ENCODE results near the gene ADGRL3.

Gene ADGRL3

DNA sequence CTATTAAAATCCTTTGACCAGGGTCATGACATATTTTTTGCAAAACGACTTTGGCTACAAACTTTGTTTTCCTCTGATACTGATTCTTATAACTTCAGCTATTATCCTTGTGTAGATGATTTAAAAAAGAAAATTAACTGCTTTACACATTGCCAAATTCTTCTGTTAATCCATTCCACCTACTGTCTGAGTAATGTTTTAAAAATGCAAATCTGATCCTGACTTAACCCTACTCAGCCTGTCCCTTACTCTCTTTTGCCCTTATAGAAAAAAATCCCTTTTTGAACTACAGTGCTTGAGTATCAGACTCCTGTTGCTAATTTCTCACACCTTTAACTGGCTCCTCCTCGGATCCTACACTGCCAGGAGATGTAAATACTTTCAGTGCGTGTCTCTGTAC, 723.1 kb downstream of the ADGRL3 start:
- Histone ChIP-seq H4K8ac (ENCODE audit: low read depth, low read length) (no peak overlapping the region), H3K4ac (ENCODE audit: low read depth, low read length) (no peak overlapping the region), H2BK5ac (ENCODE audit: low read depth, low read length, poor library complexity) (no peak overlapping the region), H3K27me3 (ENCODE audit: insufficient read depth, low read length) (no peaks in the 10 kb centered on the region), H3K79me1 (ENCODE audit: low read length) (no peaks in the 10 kb centered on the region), H2BK120ac (ENCODE audit: insufficient read depth, low read length, poor library complexity) (no peak overlapping the region), H3K27ac (ENCODE audit: low read depth, low read length) (no peak overlapping the region), H2AFZ (ENCODE audit: insufficient read depth, low read length, poor library complexity) (no peak overlapping the region), H3K79me2 (ENCODE audit: control insufficient read depth, insufficient read depth, low read length, poor library complexity) (no peaks in the 10 kb centered on the region), H3K36me3 (ENCODE audit: control insufficient read depth in 1 of 2, insufficient read depth in 2 of 2, low read length in 2 of 2) (no peaks in the 10 kb centered on the region), H3K23ac (ENCODE audit: low read length) (no peak overlapping the region), H3K9me3 (ENCODE audit: insufficient read depth, low read depth, low read length) (no peaks in the 10 kb centered on the region), H2BK12ac (ENCODE audit: low read length) (no peak overlapping the region), H3K9ac (ENCODE audit: low read length) (no peak overlapping the region), H3K18ac (ENCODE audit: low read length) (no peak overlapping the region), H3K14ac (ENCODE audit: low read length) (no peak overlapping the region), H3K4me3 (ENCODE audit: low read depth, low read length) (no peak overlapping the region), H2AK5ac (ENCODE audit: low read length) (no peak overlapping the region), H4K12ac (ENCODE audit: low read depth, low read length) (no peak overlapping the region), H3K4me2 (ENCODE audit: low read length) (no peak overlapping the region), H4K91ac (ENCODE audit: low read depth, low read length) (no peak overlapping the region), H3K4me1 (ENCODE audit: control insufficient read depth in 1 of 2, insufficient read depth in 2 of 2, low read length in 2 of 2) (no peaks in the 10 kb centered on the region)
- WGBS (ENCODE audit: extremely low coverage, insufficient coverage, insufficient read length): no CpG with 5 or more reads among the region's 3 CpGs
- peak in 1 of 2 donors; percentile 23 for DNase-seq

DNA sequence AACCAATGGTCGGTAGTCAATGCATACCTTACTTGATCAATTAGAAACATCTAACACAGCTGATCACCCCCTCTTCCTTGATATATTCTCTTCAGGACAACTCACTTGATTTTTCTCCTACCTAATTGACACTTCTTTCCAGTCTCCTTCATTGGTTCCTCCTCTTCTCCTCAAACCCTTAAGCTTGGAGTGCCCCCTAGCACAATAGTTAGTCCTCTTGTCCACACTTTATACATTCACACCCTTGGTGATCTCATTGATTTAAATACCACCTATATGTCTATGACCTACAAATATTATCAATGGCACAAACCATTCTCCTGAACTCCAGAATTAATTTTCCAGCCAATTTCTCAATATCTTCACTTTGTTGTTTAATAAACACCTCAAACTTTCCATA, 724.0 kb downstream of the ADGRL3 start:
- Histone ChIP-seq H3K36me3 (ENCODE audit: control insufficient read depth in 1 of 2, insufficient read depth in 2 of 2, low read length in 2 of 2) (no peaks in the 10 kb centered on the region), H3K27me3 (ENCODE audit: insufficient read depth, low read length) (no peaks in the 10 kb centered on the region), H3K14ac (ENCODE audit: low read length) (no peak overlapping the region), H2BK12ac (ENCODE audit: low read length) (no peak overlapping the region), H3K4me2 (ENCODE audit: low read length) (no peak overlapping the region), H3K18ac (ENCODE audit: low read length) (no peak overlapping the region), H2BK120ac (ENCODE audit: insufficient read depth, low read length, poor library complexity) (no peak overlapping the region), H4K8ac (ENCODE audit: low read depth, low read length) (no peak overlapping the region), H2AFZ (ENCODE audit: insufficient read depth, low read length, poor library complexity) (no peak overlapping the region), H4K12ac (ENCODE audit: low read depth, low read length) (no peak overlapping the region), H3K79me2 (ENCODE audit: control insufficient read depth, insufficient read depth, low read length, poor library complexity) (no peaks in the 10 kb centered on the region), H3K23ac (ENCODE audit: low read length) (no peak overlapping the region), H3K4me1 (ENCODE audit: control insufficient read depth in 1 of 2, insufficient read depth in 2 of 2, low read length in 2 of 2) (no peaks in the 10 kb centered on the region), H3K4me3 (ENCODE audit: low read depth, low read length) (no peak overlapping the region), H4K91ac (ENCODE audit: low read depth, low read length) (no peak overlapping the region), H3K27ac (ENCODE audit: low read depth, low read length) (no peak overlapping the region), H2AK5ac (ENCODE audit: low read length) (no peak overlapping the region), H3K4ac (ENCODE audit: low read depth, low read length) (no peak overlapping the region), H3K9me3 (ENCODE audit: insufficient read depth, low read depth, low read length) (no peaks in the 10 kb centered on the region), H3K79me1 (ENCODE audit: low read length) (no peaks in the 10 kb centered on the region), H3K9ac (ENCODE audit: low read length) (no peak overlapping the region), H2BK5ac (ENCODE audit: low read depth, low read length, poor library complexity) (no peak overlapping the region)
- WGBS (ENCODE audit: extremely low coverage, insufficient coverage, insufficient read length): no CpG with 5 or more reads among the region's 1 CpG
- DNase-seq: no peak

GRCh38 chr4:61933527-61933926, 733.4 kb downstream of the ADGRL3 start:
- no peaks in the 10 kb centered on the region for H3K79me1 ChIP-seq (ENCODE audit: low read length)
- H3K23ac ChIP-seq (ENCODE audit: low read length): no peak overlapping the region
- H3K14ac ChIP-seq (ENCODE audit: low read length): no peak overlapping the region
- no peaks in the 10 kb centered on the region for H3K79me2 ChIP-seq (ENCODE audit: control insufficient read depth, insufficient read depth, low read length, poor library complexity)
- no CpG with 5 or more reads among the region's 1 CpG for WGBS (ENCODE audit: extremely low coverage, insufficient coverage, insufficient read length)
- no peaks in the 10 kb centered on the region for H3K4me1 ChIP-seq (ENCODE audit: control insufficient read depth in 1 of 2, insufficient read depth in 2 of 2, low read length in 2 of 2)
- no peak overlapping the region for H4K12ac ChIP-seq (ENCODE audit: low read depth, low read length)
- no peaks in the 10 kb centered on the region for H3K27me3 ChIP-seq (ENCODE audit: insufficient read depth, low read length)
- H2BK12ac ChIP-seq (ENCODE audit: low read length): no peak overlapping the region
- H3K36me3 ChIP-seq (ENCODE audit: control insufficient read depth in 1 of 2, insufficient read depth in 2 of 2, low read length in 2 of 2): peaks cover 0 to 2% of the 10 kb centered on the region in 2 experiments
- DNase-seq: no peak
- no peak overlapping the region for H4K8ac ChIP-seq (ENCODE audit: low read depth, low read length)
- no peak overlapping the region for H3K4me3 ChIP-seq (ENCODE audit: low read depth, low read length)
- no peak overlapping the region for H3K27ac ChIP-seq (ENCODE audit: low read depth, low read length)
- no peak overlapping the region for H2BK5ac ChIP-seq (ENCODE audit: low read depth, low read length, poor library complexity)
- H3K4ac ChIP-seq (ENCODE audit: low read depth, low read length): no peak overlapping the region
- H3K9ac ChIP-seq (ENCODE audit: low read length): no peak overlapping the region
- no peak overlapping the region for H2AK5ac ChIP-seq (ENCODE audit: low read length)
- no peak overlapping the region for H2AFZ ChIP-seq (ENCODE audit: insufficient read depth, low read length, poor library complexity)
- no peak overlapping the region for H4K91ac ChIP-seq (ENCODE audit: low read depth, low read length)
- no peak overlapping the region for H3K18ac ChIP-seq (ENCODE audit: low read length)
- H3K4me2 ChIP-seq (ENCODE audit: low read length): no peak overlapping the region
- no peaks in the 10 kb centered on the region for H3K9me3 ChIP-seq (ENCODE audit: insufficient read depth, low read depth, low read length)
- no peak overlapping the region for H2BK120ac ChIP-seq (ENCODE audit: insufficient read depth, low read length, poor library complexity)

- H3K23ac ChIP-seq (ENCODE audit: low read length): no peak overlapping the region
Observed at GRCh38 chr4:61934198-61934597, 734.1 kb downstream of the ADGRL3 start.

More at GRCh38 chr4:61934198-61934597, 734.1 kb downstream of the ADGRL3 start:
- H3K9ac ChIP-seq (ENCODE audit: low read length): no peak overlapping the region
- no peak overlapping the region for H3K4me3 ChIP-seq (ENCODE audit: low read depth, low read length)
- H2BK120ac ChIP-seq (ENCODE audit: insufficient read depth, low read length, poor library complexity): no peak overlapping the region
- no peak overlapping the region for H2BK5ac ChIP-seq (ENCODE audit: low read depth, low read length, poor library complexity)
- no peaks in the 10 kb centered on the region for H3K79me2 ChIP-seq (ENCODE audit: control insufficient read depth, insufficient read depth, low read length, poor library complexity)
- peaks cover 0 to 2% of the 10 kb centered on the region in 2 experiments for H3K36me3 ChIP-seq (ENCODE audit: control insufficient read depth in 1 of 2, insufficient read depth in 2 of 2, low read length in 2 of 2)
- no peak overlapping the region for H3K4ac ChIP-seq (ENCODE audit: low read depth, low read length)
- H3K79me1 ChIP-seq (ENCODE audit: low read length): no peaks in the 10 kb centered on the region
- H4K8ac ChIP-seq (ENCODE audit: low read depth, low read length): no peak overlapping the region
- no peak overlapping the region for H3K18ac ChIP-seq (ENCODE audit: low read length)
- H4K91ac ChIP-seq (ENCODE audit: low read depth, low read length): no peak overlapping the region
- no peak overlapping the region for H3K4me2 ChIP-seq (ENCODE audit: low read length)
- no peaks in the 10 kb centered on the region for H3K9me3 ChIP-seq (ENCODE audit: insufficient read depth, low read depth, low read length)
- H2AFZ ChIP-seq (ENCODE audit: insufficient read depth, low read length, poor library complexity): no peak overlapping the region
- H2AK5ac ChIP-seq (ENCODE audit: low read length): no peak overlapping the region
- H3K14ac ChIP-seq (ENCODE audit: low read length): no peak overlapping the region
- DNase-seq: no peak
- no peak overlapping the region for H4K12ac ChIP-seq (ENCODE audit: low read depth, low read length)
- no peak overlapping the region for H3K27ac ChIP-seq (ENCODE audit: low read depth, low read length)
- no peaks in the 10 kb centered on the region for H3K27me3 ChIP-seq (ENCODE audit: insufficient read depth, low read length)
- H2BK12ac ChIP-seq (ENCODE audit: low read length): no peak overlapping the region
- no peaks in the 10 kb centered on the region for H3K4me1 ChIP-seq (ENCODE audit: control insufficient read depth in 1 of 2, insufficient read depth in 2 of 2, low read length in 2 of 2)

Data from trophoblast cell (in vitro differentiated cells and primary cell).